ENCODE measurements around the gene FBXL19. TPM values are rescaled to one million over a fixed set of nuclear protein-coding genes. Genes with fewer than 3 reads are reported as not detected.
A peak's percentile ranks its signal among the peaks of the same experiment; 100 is the strongest.

The FBXL19 gene
- total and polyA plus RNA-seq, 2 of the 13 experiments (the other 11 are each of a cell fraction or from before 2014, with no cell fraction given): 6.0 to 13.7 TPM

DNA sequence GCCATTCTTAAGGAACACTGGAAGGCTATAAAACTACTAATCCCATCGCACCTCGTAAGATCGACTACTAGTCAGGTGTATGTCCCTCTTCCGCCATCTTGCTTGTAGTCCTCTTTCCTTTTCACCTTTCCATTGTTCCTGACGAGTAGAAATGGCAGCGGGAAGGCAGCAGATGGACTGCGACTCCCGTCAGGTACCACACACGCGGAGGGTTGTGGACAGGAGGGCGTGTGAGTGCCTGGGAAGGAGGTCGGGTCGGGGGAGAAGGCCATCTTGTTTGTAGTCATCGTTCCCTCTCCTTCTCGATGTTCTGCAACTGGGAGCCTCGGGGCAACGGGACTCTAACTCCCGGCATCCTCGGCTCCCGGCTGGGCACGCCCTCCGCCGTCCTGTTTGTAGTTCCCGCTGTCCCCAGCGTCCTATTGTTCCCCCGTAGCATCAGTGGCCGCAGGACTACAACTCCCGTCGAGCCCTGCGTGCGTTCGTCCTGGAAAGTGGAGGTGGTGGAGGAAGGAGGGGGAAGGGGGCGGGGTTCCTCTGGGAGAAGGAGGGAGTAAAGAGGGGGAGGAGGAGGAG lies 324 bp upstream of the FBXL19 start (continued):
- TF ChIP-seq, protein P1, sequence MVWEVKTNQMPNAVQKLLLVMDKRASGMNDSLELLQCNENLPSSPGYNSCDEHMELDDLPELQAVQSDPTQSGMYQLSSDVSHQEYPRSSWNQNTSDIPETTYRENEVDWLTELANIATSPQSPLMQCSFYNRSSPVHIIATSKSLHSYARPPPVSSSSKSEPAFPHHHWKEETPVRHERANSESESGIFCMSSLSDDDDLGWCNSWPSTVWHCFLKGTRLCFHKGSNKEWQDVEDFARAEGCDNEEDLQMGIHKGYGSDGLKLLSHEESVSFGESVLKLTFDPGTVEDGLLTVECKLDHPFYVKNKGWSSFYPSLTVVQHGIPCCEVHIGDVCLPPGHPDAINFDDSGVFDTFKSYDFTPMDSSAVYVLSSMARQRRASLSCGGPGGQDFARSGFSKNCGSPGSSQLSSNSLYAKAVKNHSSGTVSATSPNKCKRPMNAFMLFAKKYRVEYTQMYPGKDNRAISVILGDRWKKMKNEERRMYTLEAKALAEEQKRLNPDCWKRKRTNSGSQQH (CRISPR knock-in tag; IDR thresholded peaks at IDR 0.05; ENCODE audit: low read depth): peak; percentile 47; the same call in 1 of the 2 replicates
- no peak; the same call in 1 of the 2 replicates for TF ChIP-seq HES4 (CRISPR knock-in tag; IDR thresholded peaks at IDR 0.05; ENCODE audit: borderline replicate concordance)
- TF ChIP-seq, protein P2, sequence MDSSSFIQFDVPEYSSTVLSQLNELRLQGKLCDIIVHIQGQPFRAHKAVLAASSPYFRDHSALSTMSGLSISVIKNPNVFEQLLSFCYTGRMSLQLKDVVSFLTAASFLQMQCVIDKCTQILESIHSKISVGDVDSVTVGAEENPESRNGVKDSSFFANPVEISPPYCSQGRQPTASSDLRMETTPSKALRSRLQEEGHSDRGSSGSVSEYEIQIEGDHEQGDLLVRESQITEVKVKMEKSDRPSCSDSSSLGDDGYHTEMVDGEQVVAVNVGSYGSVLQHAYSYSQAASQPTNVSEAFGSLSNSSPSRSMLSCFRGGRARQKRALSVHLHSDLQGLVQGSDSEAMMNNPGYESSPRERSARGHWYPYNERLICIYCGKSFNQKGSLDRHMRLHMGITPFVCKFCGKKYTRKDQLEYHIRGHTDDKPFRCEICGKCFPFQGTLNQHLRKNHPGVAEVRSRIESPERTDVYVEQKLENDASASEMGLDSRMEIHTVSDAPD (CRISPR knock-in tag; IDR thresholded peaks at IDR 0.05): peak; percentile 63; the same call in 1 of the 2 replicates
- no peak for TF ChIP-seq CBX2 (IDR thresholded peaks at IDR 0.05; ENCODE audit: low read depth, low read length)
- TF ChIP-seq CBX2 (CRISPR knock-in tag; IDR thresholded peaks at IDR 0.05; ENCODE audit: low read depth): no peak
- no peak for TF ChIP-seq ZNF10 (CRISPR knock-in tag; IDR thresholded peaks at IDR 0.05; ENCODE audit: borderline replicate concordance, low read depth)
- TF ChIP-seq, protein P3, sequence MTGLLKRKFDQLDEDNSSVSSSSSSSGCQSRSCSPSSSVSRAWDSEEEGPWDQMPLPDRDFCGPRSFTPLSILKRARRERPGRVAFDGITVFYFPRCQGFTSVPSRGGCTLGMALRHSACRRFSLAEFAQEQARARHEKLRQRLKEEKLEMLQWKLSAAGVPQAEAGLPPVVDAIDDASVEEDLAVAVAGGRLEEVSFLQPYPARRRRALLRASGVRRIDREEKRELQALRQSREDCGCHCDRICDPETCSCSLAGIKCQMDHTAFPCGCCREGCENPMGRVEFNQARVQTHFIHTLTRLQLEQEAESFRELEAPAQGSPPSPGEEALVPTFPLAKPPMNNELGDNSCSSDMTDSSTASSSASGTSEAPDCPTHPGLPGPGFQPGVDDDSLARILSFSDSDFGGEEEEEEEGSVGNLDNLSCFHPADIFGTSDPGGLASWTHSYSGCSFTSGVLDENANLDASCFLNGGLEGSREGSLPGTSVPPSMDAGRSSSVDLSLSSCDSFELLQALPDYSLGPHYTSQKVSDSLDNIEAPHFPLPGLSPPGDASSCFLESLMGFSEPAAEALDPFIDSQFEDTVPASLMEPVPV (CRISPR knock-in tag; IDR thresholded peaks at IDR 0.05): peak; percentile 89
- TF ChIP-seq BRD4 (CRISPR knock-in tag; IDR thresholded peaks at IDR 0.05): peak; percentile 85; the same call in 1 of the 2 replicates
- TF ChIP-seq DMAP1 (CRISPR knock-in tag; IDR thresholded peaks at IDR 0.05): peak; percentile 93; the same call in 1 of the 2 replicates
- TF ChIP-seq, protein P4, sequence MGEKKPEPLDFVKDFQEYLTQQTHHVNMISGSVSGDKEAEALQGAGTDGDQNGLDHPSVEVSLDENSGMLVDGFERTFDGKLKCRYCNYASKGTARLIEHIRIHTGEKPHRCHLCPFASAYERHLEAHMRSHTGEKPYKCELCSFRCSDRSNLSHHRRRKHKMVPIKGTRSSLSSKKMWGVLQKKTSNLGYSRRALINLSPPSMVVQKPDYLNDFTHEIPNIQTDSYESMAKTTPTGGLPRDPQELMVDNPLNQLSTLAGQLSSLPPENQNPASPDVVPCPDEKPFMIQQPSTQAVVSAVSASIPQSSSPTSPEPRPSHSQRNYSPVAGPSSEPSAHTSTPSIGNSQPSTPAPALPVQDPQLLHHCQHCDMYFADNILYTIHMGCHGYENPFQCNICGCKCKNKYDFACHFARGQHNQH (CRISPR knock-in tag; IDR thresholded peaks at IDR 0.05): peak; percentile 38; the same call in 1 of the 2 replicates
- no peak for TF ChIP-seq CC2D1A (CRISPR knock-in tag; IDR thresholded peaks at IDR 0.05)
- no peak for TF ChIP-seq SCMH1 (CRISPR knock-in tag; IDR thresholded peaks at IDR 0.05; ENCODE audit: borderline replicate concordance)
- TF ChIP-seq ZFY (CRISPR knock-in tag; IDR thresholded peaks at IDR 0.05): peak; percentile 60
- no peak for TF ChIP-seq ZNF749 (CRISPR knock-in tag; IDR thresholded peaks at IDR 0.05; ENCODE audit: borderline replicate concordance)
- TF ChIP-seq SPEN (CRISPR knock-in tag; IDR thresholded peaks at IDR 0.05; ENCODE audit: low read depth): peak; percentile 60; the same call in 1 of the 2 replicates
- no peak for TF ChIP-seq ZNF432 (CRISPR knock-in tag; IDR thresholded peaks at IDR 0.05; ENCODE audit: borderline replicate concordance)

All from HepG2 (cell line).